ENCODE data around the gene CEACAM3.
A peak's percentile ranks its signal among the peaks of the same experiment; 100 is the strongest.

CEACAM3 gene

GRCh38 chr19:41792513-41793413 is 3.6 kb upstream of the CEACAM3 start:
- DNase-seq (ENCODE audit: low read depth in 2 of 2), result peak; percentile 20 to 51

- no peak for DNase-seq (ENCODE audit: low read depth in 2 of 2)
These were observed 3.0 kb upstream of the CEACAM3 start for GRCh38 chr19:41793414-41793727.

DNA sequence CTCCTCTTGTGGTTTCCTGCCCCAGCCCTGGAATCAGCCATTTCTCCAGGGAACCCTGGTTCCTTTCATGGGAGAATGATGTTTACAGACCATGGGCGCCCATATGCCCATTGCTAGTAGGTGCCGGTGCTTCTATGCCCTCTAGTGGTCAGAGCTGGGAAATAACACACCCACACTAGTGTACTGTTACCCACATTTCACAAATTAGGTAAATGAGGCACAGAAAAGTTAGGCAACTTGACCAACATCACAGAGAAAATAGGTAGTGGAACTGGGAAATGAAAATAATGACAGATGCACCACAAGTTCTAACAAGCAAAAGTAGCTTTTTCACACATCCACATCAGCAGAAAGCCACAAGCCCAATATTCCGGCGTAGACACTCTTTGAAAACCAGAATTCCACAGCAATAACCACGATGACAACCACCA is 1.3 kb upstream of the CEACAM3 start:
- peak; percentile 21 to 70 for DNase-seq (ENCODE audit: low read depth in 2 of 2)

DNA sequence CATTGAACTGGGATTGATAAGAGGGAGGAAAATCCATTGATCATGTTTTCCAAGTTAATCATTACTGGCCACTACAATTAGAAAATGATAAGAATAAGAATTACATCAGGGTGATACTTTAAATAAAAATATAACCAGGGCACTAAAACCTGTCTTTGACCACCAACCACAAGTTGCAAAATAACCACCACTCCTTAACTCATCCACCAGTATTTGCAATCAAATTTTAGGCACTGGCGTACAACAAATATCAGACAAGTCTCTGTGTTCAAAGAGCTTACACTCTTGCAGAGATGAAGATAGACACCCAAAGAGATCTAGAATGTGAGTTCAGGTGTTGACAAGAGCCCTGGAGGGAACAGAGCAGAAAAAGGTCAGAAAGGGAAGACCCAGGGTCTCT is 514 bp downstream of the CEACAM3 start:
- no peak for DNase-seq (ENCODE audit: low read depth in 2 of 2)

GRCh38 chr19:41799444-41800000 is 3.1 kb downstream of the CEACAM3 start:
- DNase-seq (ENCODE audit: low read depth in 2 of 2), result no peak

- DNase-seq (ENCODE audit: low read depth in 2 of 2), result no peak
These were observed 4.6 kb downstream of the CEACAM3 start for GRCh38 chr19:41801031-41801430.

GRCh38 chr19:41801792-41802211 is 5.4 kb downstream of the CEACAM3 start:
- DNase-seq (ENCODE audit: low read depth in 2 of 2), result no peak

GRCh38 chr19:41802770-41803169 is 6.4 kb downstream of the CEACAM3 start:
- no peak for DNase-seq (ENCODE audit: low read depth in 2 of 2)

DNA sequence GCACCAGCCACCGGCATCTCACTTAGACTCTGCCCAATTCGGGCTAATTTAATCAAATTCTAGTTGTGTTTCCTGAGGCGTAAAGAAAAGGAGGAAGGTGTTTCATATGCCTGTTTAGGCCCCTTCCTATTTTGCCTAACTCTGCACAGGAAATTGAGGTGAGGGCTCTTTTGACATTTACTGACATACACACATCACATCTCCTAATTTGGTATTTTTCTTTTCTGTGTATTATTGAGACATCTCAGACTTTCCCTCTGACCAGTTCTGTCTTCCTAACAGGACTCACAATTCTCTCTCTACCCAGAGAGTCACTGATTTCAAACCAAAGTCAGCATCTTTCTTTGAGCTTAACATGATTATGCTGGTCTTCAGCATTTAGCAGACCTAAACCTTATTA is 7.9 kb downstream of the CEACAM3 start:
- DNase-seq (ENCODE audit: low read depth in 2 of 2), result no peak

DNA sequence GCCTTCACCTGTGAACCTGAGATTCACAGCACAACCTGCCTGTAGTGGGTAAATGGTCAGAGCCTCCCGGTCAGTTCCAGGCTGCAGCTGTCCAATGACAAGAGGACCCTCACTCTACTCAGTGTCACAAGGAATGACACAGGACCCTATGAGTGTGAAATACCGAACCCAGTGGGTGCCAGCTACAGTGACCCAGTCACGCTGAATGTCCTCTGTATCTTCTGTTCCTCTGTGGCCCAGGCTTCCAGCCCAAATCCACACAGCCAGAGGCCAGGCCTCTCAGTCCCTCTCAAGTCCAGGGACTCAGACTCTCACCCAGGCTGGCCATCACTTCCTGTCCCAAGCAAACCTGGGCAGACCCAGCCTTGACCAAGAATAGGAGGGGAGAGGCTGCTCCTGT is 10.8 kb downstream of the CEACAM3 start:
- DNase-seq (ENCODE audit: low read depth in 2 of 2), result no peak

DNA sequence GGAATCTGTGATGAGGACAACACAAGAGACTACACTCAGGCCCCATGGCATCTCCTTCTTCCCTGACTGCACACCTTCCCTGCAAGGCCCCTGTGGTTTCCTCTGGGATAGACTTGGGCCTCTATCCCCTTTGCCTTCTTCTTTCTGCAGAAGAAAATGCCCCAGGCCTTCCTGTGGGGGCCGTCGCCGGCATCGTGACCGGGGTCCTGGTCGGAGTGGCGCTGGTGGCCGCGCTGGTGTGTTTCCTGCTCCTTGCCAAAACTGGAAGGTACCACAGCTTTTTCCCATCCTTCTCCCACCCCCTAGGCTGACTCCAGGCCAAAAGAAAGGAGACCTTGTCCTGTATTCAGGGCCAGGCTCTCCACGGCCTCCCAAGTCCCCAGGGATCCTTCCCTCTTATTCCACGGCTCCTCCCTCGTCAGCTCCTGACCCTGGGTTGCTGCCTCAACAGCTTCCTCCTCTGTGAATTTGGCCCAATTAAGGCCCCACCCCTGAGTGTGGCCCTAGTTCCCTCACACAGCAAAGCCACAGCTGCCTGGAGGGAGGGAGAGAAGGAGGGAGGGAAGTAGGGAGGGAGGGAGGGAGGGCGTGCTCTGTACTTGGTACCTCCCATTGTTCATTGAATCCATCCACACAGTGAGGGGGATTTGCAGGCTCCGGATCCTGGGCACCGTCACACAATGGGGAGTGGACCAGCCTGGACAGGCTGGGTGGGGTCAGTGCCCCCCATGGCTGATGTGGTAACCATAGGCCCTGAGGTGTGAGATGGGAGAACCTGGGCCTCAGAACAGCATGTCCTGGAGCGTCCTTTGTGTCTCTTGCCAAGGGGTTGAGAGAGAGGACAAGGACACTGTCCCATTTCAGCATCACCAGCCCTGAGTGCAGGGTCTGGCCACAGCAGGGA is 12.5 kb downstream of the CEACAM3 start:
- DNase-seq (ENCODE audit: low read depth in 2 of 2), result no peak

DNA sequence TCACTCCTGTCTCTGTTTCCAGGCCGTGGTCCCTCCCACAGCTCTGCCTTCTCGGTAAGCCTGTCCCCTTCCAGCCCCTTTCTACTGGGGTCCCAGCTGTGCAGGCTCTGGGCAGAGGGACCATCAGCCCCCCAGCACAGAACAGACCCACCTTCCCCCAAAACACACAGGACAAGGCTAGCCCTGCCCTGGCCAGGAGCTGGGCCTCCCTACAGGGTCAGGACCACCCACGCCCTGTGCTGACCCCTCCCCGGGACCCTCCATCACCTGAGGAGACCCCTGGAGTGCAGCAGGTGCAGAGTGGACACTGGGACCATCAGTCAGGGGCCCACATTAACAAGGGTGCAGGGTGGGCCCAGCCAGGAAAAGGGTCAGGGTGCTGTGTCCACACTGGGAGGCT is 13.9 kb downstream of the CEACAM3 start:
- no peak for DNase-seq (ENCODE audit: low read depth in 2 of 2)

DNA sequence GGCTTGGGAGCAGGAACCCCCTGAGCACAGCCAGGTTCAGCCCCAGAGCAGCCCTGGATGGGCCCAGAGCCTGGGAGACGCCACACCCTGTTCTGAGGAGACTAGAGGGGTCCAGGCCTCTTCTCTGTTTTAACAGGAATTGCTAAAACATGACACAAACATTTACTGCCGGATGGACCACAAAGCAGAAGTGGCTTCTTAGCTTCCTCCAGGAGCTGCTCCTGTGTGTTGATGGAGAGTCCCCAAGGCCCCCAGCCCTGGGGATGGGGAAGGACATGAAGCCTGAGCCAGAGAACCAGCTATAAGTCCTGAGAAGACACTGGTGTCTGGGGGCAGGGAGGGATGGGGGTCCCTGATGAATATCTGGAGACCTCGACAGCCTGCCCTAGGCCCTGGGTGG is 14.6 kb downstream of the CEACAM3 start:
- no peak for DNase-seq (ENCODE audit: low read depth in 2 of 2)

- DNase-seq (ENCODE audit: low read depth in 2 of 2), result no peak
These were observed 15.6 kb downstream of the CEACAM3 start for GRCh38 chr19:41811981-41812380.

- DNase-seq (ENCODE audit: low read depth in 2 of 2), result no peak
These were observed 17.5 kb downstream of the CEACAM3 start for GRCh38 chr19:41813911-41814310.

GRCh38 chr19:41815301-41815700 is 18.9 kb downstream of the CEACAM3 start:
- DNase-seq (ENCODE audit: low read depth in 2 of 2), result no peak

DNA sequence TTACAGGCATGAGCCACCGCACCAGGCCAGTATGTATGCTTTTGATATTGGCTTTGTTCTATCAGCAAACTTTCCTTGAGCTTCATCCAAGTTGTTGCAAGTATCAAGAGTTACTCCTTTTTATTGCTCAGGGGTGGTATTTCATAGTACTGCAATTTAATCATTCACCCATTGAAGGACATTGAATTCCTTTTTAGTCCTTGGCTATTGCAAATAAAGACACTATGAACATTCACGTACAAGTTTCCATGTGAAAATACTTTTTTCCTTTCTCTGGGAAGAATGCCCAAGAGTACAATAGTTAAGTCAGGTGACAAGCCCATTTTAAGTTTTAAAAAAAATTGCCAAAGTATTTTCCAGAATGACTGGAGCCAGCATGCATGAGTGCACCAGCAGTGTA is 20.4 kb downstream of the CEACAM3 start:
- no peak for DNase-seq (ENCODE audit: low read depth in 2 of 2)

DNA sequence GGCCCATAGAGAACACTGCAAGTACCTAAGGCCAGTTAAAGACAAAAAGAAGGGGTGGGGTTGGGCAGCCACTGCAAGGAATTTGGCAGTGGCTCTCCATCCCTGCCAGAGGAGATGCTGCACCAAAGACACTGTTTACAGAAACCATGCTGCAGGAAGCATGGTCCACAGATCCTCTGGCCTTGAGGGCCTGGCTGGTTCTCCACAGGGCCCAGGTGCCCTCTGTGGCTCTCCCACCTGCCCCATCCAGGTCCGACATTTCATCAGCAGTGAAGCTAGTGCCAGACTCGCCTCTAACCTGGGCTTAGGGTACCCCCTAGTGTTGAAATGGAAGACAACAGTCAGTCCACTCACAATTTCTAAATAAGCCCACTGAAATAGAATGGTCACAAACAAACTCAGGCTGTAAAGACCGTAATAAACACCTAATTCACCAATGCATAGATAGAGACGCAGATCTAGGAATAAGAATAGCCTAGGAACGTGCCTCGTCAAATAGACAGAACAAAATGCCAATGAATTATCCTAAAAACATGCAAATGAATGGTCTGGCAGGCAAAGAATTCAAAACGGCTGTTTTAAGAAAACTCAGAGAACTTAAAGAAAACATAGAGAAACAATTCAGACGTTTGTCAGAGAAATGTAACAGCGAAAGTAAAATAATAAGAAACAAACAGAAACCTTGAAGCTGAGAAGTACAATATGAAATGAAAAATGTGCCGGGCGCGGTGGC is 24.8 kb downstream of the CEACAM3 start:
- DNase-seq (ENCODE audit: low read depth in 2 of 2), result peak; percentile 14 to 27

DNA sequence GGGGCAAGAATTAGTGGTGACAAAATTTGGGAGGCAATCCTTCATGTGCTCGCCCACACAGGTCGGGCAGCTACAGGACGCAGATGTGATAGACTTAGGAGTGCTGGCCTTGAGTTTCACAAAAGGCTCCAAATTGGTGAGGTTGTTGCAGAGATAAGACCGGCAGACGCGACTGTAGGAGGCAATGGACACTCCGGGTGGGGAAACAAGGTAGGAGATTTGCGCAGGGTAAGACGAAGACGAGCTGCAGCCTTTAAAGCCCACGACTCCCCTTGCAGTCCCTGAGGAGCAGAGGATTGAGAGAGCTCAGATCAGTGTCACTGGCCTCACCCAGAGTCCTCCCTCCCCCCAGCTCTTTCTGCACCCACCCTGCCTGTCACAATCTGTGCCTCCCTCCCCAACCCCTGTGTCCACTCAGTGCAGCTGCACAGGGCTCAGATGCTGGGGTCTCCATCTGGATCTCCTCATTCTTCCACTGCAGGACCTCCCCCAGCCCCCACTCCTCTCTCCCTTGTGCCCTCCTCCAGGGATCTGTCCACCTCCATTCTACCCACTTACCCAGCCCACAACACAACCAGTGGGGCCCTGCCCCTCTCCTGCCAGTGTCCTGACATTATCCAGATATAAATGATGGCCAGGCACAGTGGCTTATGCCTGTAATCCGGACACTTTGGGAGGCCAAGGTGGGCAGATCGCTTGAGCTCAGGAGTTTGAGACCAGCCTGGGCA is 41.8 kb downstream of the CEACAM3 start:
- DNase-seq (ENCODE audit: low read depth in 2 of 2), result no peak

DNA sequence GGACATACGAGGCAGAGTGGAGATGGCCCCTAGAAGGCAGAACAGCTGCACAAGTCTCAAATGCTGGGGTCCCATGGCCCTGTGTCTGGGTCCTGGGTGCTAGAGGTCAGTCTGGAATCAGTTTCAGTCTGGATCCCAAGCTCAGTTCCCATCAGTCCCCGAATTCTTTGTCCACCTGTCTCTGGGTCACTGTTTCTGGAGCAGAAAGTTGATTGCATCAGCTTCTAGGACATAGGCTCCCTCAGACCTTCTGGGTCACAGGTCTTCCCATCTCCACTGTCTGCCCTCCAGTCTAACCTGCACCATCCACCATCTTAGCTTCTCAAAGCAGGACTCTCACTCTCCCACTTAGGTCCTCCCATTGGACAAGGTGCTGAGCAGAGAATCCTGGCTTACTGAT is 42.8 kb downstream of the CEACAM3 start:
- DNase-seq (ENCODE audit: low read depth in 2 of 2), result no peak

GRCh38 chr19:41843371-41843770 is 47.0 kb downstream of the CEACAM3 start:
- DNase-seq (ENCODE audit: low read depth in 2 of 2), result no peak

All from stimulated activated CD4-positive, alpha-beta T cell treated with anti-CD3 and anti-CD28 coated beads, Interleukin-15, amount 100 ng/mL, for 48 hours (primary cell).